ENCODE measurements around the gene TEAD2. TPM values are rescaled to one million over a fixed set of nuclear protein-coding genes. Genes with fewer than 3 reads are reported as not detected.

Gene TEAD2
- total RNA-seq, 3 donors from 2014 or later (not counting 1 experiment from before 2014, with no cell fraction given), result not detected

DNA sequence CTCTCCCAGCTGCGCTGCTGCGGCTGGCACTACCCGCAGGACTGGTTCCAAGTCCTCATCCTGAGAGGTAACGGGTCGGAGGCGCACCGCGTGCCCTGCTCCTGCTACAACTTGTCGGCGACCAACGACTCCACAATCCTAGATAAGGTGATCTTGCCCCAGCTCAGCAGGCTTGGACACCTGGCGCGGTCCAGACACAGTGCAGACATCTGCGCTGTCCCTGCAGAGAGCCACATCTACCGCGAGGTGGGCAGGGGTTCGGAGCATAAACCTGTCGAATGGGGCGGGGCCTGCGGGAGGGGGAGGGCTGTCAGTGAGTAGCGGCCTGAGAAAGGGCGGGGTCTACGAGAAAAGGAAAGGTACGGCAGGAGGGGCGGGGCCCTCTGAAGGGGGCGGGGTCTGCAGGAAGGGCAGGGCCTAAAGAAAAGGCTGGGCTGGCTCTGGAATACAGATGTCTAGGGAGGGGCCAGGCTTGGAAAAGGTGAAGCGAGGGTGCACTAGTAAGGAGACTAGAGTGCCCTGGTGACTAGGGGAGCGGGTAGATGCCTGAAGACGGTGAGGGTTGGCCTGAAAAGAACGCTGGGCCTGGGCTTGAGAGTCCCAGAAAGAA, 23.4 kb downstream of the TEAD2 start:
- intact Hi-C loops (cut with micrococcal nuclease), result loop anchor here (5.0 kb wide), 1 partner anchor 36 kb away; no protein-coding TSS in a partner anchor
- peaks cover 62 to 75% of the 10 kb centered on the region in 2 donors for H3K4me1 Mint-ChIP-seq
- H3K9me3 ChIP-seq (ENCODE audit: control insufficient read depth, insufficient read depth, low read length), result no peaks in the 10 kb centered on the region
- no peaks in the 10 kb centered on the region for H3K9me3 Mint-ChIP-seq
- H3K36me3 Mint-ChIP-seq, result no peaks in the 10 kb centered on the region
- TF ChIP-seq, protein P1, sequence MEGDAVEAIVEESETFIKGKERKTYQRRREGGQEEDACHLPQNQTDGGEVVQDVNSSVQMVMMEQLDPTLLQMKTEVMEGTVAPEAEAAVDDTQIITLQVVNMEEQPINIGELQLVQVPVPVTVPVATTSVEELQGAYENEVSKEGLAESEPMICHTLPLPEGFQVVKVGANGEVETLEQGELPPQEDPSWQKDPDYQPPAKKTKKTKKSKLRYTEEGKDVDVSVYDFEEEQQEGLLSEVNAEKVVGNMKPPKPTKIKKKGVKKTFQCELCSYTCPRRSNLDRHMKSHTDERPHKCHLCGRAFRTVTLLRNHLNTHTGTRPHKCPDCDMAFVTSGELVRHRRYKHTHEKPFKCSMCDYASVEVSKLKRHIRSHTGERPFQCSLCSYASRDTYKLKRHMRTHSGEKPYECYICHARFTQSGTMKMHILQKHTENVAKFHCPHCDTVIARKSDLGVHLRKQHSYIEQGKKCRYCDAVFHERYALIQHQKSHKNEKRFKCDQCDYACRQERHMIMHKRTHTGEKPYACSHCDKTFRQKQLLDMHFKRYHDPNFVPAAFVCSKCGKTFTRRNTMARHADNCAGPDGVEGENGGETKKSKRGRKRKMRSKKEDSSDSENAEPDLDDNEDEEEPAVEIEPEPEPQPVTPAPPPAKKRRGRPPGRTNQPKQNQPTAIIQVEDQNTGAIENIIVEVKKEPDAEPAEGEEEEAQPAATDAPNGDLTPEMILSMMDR (IDR thresholded peaks at IDR 0.05), result no peak
- no peak for DNase-seq
- no peak for ATAC-seq
- 91% methylated on average over 30 of the region's 30 CpGs for WGBS (ENCODE audit: insufficient coverage)
- no peak overlapping the region for H3K4me3 ChIP-seq (ENCODE audit: low read length)
- H3K27ac Mint-ChIP-seq, result peak overlapping the region in 1 of 2 donors; percentile 98
- no peak overlapping the region for H3K27ac ChIP-seq (ENCODE audit: low read length)
- no peaks in the 10 kb centered on the region for H3K27me3 ChIP-seq (ENCODE audit: control insufficient read depth, insufficient read depth, low read length)
- no peaks in the 10 kb centered on the region for H3K27me3 Mint-ChIP-seq (ENCODE audit: low read depth in 2 of 2)
- H3K4me3 Mint-ChIP-seq, result peak overlapping the region; percentile 49
- peaks cover 88% of the 10 kb centered on the region for H3K4me1 ChIP-seq (ENCODE audit: control insufficient read depth, insufficient read depth, low read length)
- peaks cover 31% of the 10 kb centered on the region for H3K36me3 ChIP-seq (ENCODE audit: control insufficient read depth, insufficient read depth, low read length)

DNA sequence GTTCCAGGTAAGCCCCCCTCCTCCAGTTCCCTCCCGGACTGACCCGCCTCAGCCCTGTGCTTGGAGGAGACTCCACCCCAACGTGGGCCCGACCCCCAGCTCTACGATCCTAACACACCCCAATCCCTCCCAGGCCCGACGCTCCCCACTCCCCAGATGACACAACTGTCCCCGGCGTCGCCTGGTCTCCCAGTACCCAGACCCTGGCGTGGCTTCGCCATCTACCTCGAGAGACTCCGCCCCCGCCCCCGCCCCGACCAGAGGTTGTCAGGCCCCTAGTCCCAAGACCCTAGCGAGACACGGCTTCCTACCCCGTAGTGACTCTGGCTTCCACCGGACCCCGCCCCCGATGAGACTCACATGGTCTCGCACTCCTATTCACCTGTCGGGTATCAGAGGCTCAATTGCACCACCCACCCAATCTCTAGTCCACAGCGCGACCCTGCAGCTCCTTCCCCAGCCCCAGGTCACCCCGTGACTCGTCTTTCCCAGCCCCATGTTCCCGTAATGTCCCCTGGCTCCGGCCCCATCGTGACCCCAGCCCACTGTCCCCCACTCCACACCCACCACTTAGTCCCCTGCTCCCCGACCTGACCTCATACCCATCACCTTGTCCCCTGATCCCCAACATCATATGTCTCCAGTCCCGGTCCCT, 24.1 kb downstream of the TEAD2 start:
- Mint-ChIP-seq H3K4me1 (peaks cover 68 to 82% of the 10 kb centered on the region in 2 donors), H3K27me3 (ENCODE audit: low read depth in 2 of 2) (no peaks in the 10 kb centered on the region), H3K27ac (peak overlapping the region; percentile 32 to 98), H3K4me3 (peak overlapping the region; percentile 49), H3K9me3 (no peaks in the 10 kb centered on the region), H3K36me3 (no peaks in the 10 kb centered on the region)
- H3K9me3 ChIP-seq (ENCODE audit: control insufficient read depth, insufficient read depth, low read length), result no peaks in the 10 kb centered on the region
- WGBS (ENCODE audit: insufficient coverage), result 95% methylated on average over 34 of the region's 34 CpGs
- ATAC-seq (no peak), DNase-seq (no peak)
- intact Hi-C loops (cut with micrococcal nuclease), result loop anchor here (5.0 kb wide), 1 partner anchor 36 kb away; no protein-coding TSS in a partner anchor
- TF ChIP-seq, protein P1 (IDR thresholded peaks at IDR 0.05), result no peak
- no peak overlapping the region for H3K4me3 ChIP-seq (ENCODE audit: low read length)
- peaks cover 90% of the 10 kb centered on the region for H3K4me1 ChIP-seq (ENCODE audit: control insufficient read depth, insufficient read depth, low read length)
- no peaks in the 10 kb centered on the region for H3K27me3 ChIP-seq (ENCODE audit: control insufficient read depth, insufficient read depth, low read length)
- peaks cover 31% of the 10 kb centered on the region for H3K36me3 ChIP-seq (ENCODE audit: control insufficient read depth, insufficient read depth, low read length)
- no peak overlapping the region for H3K27ac ChIP-seq (ENCODE audit: low read length)

DNA sequence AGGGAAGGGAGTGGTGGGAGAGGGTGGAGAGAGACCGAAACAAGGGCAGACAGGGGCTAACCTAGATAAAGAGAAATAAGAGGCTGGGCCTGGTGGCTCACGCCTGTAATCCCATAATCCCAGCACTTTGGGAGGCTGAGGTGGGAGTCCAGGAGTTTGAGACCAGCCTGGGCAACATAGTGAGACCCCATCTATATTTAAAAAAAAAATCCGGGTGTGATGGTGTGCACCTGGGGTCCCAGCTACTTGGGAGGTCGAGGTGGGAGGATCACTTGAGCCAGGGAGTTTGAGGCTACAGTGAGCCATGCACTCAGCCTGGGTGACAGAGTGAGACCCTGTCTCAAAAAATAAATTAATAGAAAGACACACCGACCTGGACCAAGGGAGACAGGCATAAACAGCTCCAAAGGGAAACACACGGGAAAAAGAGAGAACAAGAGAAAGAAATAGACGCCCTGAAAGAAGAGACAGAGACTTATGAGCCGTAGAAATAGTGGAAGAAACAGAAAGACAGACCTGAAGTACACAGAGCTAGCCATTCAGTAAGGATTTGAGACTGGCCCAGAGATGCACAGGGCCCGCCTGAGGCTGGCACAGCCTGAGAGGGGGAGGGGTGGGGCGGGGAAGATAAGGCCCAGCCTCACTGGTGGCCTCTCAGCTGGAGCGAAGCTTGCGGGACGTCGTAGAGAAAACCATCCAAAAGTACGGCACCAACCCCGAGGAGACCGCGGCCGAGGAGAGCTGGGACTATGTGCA, 24.8 kb downstream of the TEAD2 start:
- Mint-ChIP-seq H3K36me3 (no peaks in the 10 kb centered on the region), H3K27ac (peak overlapping the region; percentile 32 to 98), H3K27me3 (ENCODE audit: low read depth in 2 of 2) (no peaks in the 10 kb centered on the region), H3K4me1 (peaks cover 69 to 82% of the 10 kb centered on the region in 2 donors), H3K9me3 (no peaks in the 10 kb centered on the region), H3K4me3 (peak overlapping the region; percentile 49)
- Histone ChIP-seq H3K36me3 (ENCODE audit: control insufficient read depth, insufficient read depth, low read length) (peaks cover 31% of the 10 kb centered on the region), H3K9me3 (ENCODE audit: control insufficient read depth, insufficient read depth, low read length) (no peaks in the 10 kb centered on the region), H3K4me3 (ENCODE audit: low read length) (peak overlapping the region; percentile 59), H3K4me1 (ENCODE audit: control insufficient read depth, insufficient read depth, low read length) (peaks cover 92% of the 10 kb centered on the region), H3K27ac (ENCODE audit: low read length) (no peak overlapping the region), H3K27me3 (ENCODE audit: control insufficient read depth, insufficient read depth, low read length) (no peaks in the 10 kb centered on the region)
- TF ChIP-seq, protein P1 (IDR thresholded peaks at IDR 0.05), result no peak
- DNase-seq, result no peak
- WGBS (ENCODE audit: insufficient coverage), result 94% methylated on average over 19 of the region's 19 CpGs
- intact Hi-C loops (cut with micrococcal nuclease), result loop anchor here (5.0 kb wide), 1 partner anchor 35 kb away; no protein-coding TSS in a partner anchor
- ATAC-seq, result no peak

All from natural killer cell (primary cell).